Activated CD8-positive, alpha-beta T cell treated with anti-CD3 and anti-CD28 coated beads for 36 hours (primary cell): ENCODE data around the gene RYK. TPM values are rescaled to one million over a fixed set of nuclear protein-coding genes. Genes with fewer than 3 reads are reported as not detected.

Experiments
- ATAC-seq: fragments of 200-7000 bp; cut with Tn5 transposase; one replicate; pipeline ENCODE4 v1.10.0; 2021; ENCODE audit warnings: mild to moderate bottlenecking, moderate library complexity
- CTCF ChIA-PET: fragments of 350-600 bp; sonication (Branson Sonifier 250); formaldehyde crosslinking; loops from one replicate; lab custom pipeline; 2021; ENCODE audit warnings: antibody characterized with exemption; lab: Charles Lee
- POLR2A ChIA-PET: fragments of 350-600 bp; sonication (Branson Sonifier 250); formaldehyde crosslinking; loops from one replicate; lab custom pipeline; 2021; ENCODE audit warnings: antibody characterized with exemption; lab: Charles Lee
- DNase-seq: peaks from one replicate; pipeline ENCODE4 v3.0.0-alpha.2; 2020
- H3K27ac Mint-ChIP-seq: one replicate; pipeline ENCODE4 v1.8.0; 2021; ENCODE audit warnings: mild to moderate bottlenecking, mixed read lengths
- H3K27me3 Mint-ChIP-seq: one replicate; pipeline ENCODE4 v1.8.0; 2021; ENCODE audit warnings: mixed read lengths
- H3K36me3 Mint-ChIP-seq: one replicate; pipeline ENCODE4 v1.8.0; 2021; ENCODE audit warnings: low read depth, mixed read lengths
- H3K4me1 Mint-ChIP-seq: one replicate; pipeline ENCODE4 v1.8.0; 2021; ENCODE audit warnings: low read depth, mixed read lengths
- H3K4me3 Mint-ChIP-seq: one replicate; pipeline ENCODE4 v1.8.0; 2021; ENCODE audit warnings: mild to moderate bottlenecking, moderate library complexity, mixed read lengths
- H3K9me3 Mint-ChIP-seq: one replicate; pipeline ENCODE4 v1.8.0; 2021; ENCODE audit warnings: mixed read lengths
- intact Hi-C: fragments of 100-400 bp; cut with micrococcal nuclease; formaldehyde crosslinking; loops from one replicate; pipeline ENCODE4 v1.10.0; 2022
- total RNA-seq, 2 experiments: library from RNA; stranded (reverse); gene quantifications; one replicate each; pipeline ENCODE4 v1.2.3, GENCODE V29; 2021
- TF ChIP-seq, protein P1 (sequence below): fragments of 200-600 bp; IDR thresholded peaks from one replicate; pipeline ENCODE4 v1.8.0; 2022; ENCODE audit warnings: antibody characterized with exemption, mild to moderate bottlenecking

RYK gene
- total RNA-seq, 2 experiments from 2014 or later = 19.8 to 21.9 TPM

DNA sequence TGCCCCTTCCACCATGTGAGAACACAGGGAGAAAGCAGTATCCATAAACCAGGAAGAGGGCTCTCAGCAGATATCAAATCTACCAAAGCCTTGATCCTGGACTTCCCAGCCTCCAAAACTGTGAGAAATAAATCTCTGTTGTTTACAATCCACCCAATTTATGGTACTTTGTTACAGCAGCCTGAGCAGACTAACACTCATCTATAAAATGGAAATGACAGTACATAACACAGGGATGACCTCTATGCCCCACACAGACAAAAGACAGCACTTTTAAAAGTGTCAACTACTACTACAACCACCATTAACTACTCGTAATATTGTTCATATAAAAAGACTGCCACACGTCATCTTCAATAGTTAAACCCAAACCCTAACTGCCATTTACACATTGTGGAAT, 5.7 kb downstream of the RYK start:
- ATAC-seq = no peak
- no peak for DNase-seq
- TF ChIP-seq, protein P1, sequence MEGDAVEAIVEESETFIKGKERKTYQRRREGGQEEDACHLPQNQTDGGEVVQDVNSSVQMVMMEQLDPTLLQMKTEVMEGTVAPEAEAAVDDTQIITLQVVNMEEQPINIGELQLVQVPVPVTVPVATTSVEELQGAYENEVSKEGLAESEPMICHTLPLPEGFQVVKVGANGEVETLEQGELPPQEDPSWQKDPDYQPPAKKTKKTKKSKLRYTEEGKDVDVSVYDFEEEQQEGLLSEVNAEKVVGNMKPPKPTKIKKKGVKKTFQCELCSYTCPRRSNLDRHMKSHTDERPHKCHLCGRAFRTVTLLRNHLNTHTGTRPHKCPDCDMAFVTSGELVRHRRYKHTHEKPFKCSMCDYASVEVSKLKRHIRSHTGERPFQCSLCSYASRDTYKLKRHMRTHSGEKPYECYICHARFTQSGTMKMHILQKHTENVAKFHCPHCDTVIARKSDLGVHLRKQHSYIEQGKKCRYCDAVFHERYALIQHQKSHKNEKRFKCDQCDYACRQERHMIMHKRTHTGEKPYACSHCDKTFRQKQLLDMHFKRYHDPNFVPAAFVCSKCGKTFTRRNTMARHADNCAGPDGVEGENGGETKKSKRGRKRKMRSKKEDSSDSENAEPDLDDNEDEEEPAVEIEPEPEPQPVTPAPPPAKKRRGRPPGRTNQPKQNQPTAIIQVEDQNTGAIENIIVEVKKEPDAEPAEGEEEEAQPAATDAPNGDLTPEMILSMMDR = no peak
- H3K27ac Mint-ChIP-seq = no peak overlapping the region
- no peaks in the 10 kb centered on the region for H3K9me3 Mint-ChIP-seq
- no peaks in the 10 kb centered on the region for H3K27me3 Mint-ChIP-seq
- peaks cover 17% of the 10 kb centered on the region for H3K36me3 Mint-ChIP-seq
- H3K4me3 Mint-ChIP-seq = no peak overlapping the region
- ChIA-PET CTCF (interaction anchor here (1.6 to 4.3 kb wide), 2 partner anchors 12 to 32 kb away, joined by 3 to 22 read pairs; no protein-coding TSS in a partner anchor), POLR2A (interaction anchor here (1.5 kb wide), 1 partner anchor 13 kb away, joined by 5 read pairs; no protein-coding TSS in a partner anchor)
- H3K4me1 Mint-ChIP-seq = peaks cover 82% of the 10 kb centered on the region
- intact Hi-C loops = loop anchor here (5.0 kb wide), 1 partner anchor 33 kb away; no protein-coding TSS in a partner anchor

DNA sequence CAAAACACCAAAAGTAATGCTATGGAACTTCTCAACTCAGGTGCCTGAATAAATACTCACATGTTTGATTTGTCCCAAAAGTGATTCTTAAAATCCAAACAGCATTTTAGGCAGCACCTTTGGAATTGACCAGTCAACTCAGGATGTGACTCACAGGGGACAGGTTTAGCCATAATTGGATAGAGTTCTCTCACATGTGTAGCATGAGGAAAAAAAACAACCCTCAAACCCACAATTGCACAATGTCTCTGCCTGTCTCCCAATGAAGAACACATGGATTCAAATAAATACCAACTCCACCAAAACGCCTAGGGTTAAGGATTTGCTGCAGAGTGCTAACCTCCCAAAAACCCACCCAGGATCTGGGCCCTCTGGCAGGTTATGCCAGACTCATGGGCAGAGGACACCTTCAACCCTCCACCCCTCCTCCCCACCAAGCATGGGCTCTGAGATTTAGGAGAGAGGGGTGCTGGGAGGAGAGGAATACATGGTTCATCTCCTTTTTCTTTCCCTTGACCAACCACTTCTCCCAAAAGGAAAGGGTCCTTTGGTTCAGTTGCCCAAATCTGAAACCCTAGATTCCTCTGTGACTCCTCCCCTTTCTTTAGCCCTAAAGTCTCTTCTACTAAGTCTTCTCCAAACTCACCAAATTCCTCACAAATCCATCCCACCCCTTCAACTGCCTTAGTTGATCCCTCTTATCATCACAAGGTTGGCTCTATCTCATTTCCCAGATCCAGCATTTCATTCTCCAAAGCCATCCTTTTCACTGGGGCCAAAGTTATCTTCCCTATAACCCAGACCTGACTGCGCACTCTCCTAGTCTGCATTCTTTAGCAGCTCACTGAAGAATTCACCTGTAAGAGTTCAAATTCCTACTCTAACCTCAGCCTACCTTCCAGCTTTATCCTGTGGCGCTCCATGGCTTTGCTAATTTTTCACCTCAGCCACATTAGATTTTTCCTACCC, 7.7 kb downstream of the RYK start:
- H3K4me3 Mint-ChIP-seq = no peak overlapping the region
- ATAC-seq (peak; percentile 25), DNase-seq (no peak)
- intact Hi-C loops = no loop called here
- H3K9me3 Mint-ChIP-seq = no peaks in the 10 kb centered on the region
- TF ChIP-seq, protein P1 = no peak
- H3K4me1 Mint-ChIP-seq = peaks cover 85% of the 10 kb centered on the region
- H3K36me3 Mint-ChIP-seq = peaks cover 17% of the 10 kb centered on the region
- H3K27ac Mint-ChIP-seq = no peak overlapping the region
- H3K27me3 Mint-ChIP-seq = no peaks in the 10 kb centered on the region
- ChIA-PET CTCF (interaction anchor here (1.7 to 4.3 kb wide), 2 partner anchors 30 kb away, joined by 5 to 22 read pairs; no protein-coding TSS in a partner anchor), POLR2A (interaction anchor here (6.2 kb wide), 1 partner anchor 8 kb away, joined by 37 read pairs; the partner anchor contains the start of gene RYK)

DNA sequence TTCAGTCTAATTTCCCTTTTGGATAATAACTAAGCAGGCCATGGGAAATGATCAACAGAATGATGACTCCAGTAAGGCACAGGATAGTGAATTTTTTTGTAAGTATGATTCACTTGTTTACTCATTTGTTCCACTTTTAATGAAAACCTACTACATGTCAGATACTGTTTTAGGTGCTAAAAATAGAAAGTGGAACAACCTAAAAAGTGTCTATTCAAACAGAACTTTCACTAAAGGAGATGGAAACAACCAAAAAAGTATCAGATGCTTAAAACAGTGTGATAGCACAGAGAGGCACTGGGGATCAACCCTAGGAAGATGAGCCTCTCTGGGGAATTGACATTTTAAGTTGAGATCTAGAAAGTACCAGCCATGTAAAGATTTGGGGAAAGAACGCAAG, 11.1 kb downstream of the RYK start:
- intact Hi-C loops = no loop called here
- no peak for DNase-seq
- peaks cover 85% of the 10 kb centered on the region for H3K4me1 Mint-ChIP-seq
- H3K9me3 Mint-ChIP-seq = no peaks in the 10 kb centered on the region
- peak; percentile 70 for ATAC-seq
- ChIA-PET CTCF (interaction anchor here (0.8 to 4.0 kb wide), 4 partner anchors 8 to 34 kb away, joined by 3 to 26 read pairs (median 4); no protein-coding TSS in a partner anchor), POLR2A (interaction anchor here (6.2 kb wide), 1 partner anchor 11 kb away, joined by 37 read pairs; the partner anchor contains the start of gene RYK)
- H3K27me3 Mint-ChIP-seq = no peaks in the 10 kb centered on the region
- TF ChIP-seq, protein P1 = no peak
- no peaks in the 10 kb centered on the region for H3K36me3 Mint-ChIP-seq
- H3K27ac Mint-ChIP-seq = peak overlapping the region; percentile 80
- peak overlapping the region; percentile 23 for H3K4me3 Mint-ChIP-seq

DNA sequence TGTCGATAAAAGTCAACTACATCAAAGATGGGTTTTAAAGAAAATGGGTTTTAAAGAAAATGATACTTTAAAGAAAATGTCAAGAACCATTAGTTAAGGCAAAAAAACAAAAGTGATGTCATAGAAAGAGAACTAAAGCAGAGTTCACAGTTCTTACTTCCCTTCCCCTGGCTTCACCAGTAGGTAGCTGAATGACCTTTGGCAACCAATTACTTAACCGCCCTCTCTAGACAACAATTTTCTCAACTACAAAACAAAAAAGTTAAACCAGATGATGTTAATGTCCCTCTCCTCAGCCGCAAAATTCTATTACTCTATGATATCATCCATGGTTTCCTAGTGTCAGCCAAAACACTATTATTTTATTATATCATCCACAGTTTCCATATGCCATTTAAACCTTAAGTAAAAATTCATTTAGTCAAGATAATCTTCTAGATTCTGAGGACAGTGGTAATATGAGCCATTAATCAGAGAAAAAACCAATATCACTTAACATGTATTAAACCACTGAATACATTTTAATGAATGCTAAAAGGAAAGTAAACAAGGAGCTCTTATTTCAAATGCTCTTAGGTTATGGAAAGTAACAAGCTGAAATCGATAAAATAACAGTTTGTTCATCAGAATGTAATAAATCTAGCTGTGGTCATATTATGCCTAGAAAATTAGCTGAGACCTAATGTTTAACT, 13.1 kb downstream of the RYK start:
- H3K27ac Mint-ChIP-seq = peak overlapping the region; percentile 51

More for the DNA sequence above, 13.1 kb downstream of the RYK start:
- ATAC-seq (no peak), DNase-seq (no peak)
- POLR2A ChIA-PET = interaction anchor here (1.0 to 6.2 kb wide), 5 partner anchors 13 to 249 kb away, joined by 3 to 37 read pairs (median 4); partner anchors contain the start of genes ANAPC13, CEP63 and RYK
- CTCF ChIA-PET = interaction anchor here (0.8 to 4.0 kb wide), 10 partner anchors 11 to 710 kb away, joined by 3 to 26 read pairs (median 4); no protein-coding TSS in a partner anchor
- intact Hi-C loops = no loop called here
- H3K9me3 Mint-ChIP-seq = peaks cover 2% of the 10 kb centered on the region
- TF ChIP-seq, protein P1 = no peak
- no peaks in the 10 kb centered on the region for H3K27me3 Mint-ChIP-seq
- peaks cover 2% of the 10 kb centered on the region for H3K36me3 Mint-ChIP-seq
- H3K4me1 Mint-ChIP-seq = peaks cover 75% of the 10 kb centered on the region
- no peak overlapping the region for H3K4me3 Mint-ChIP-seq
